HL-60 (cell line): ENCODE measurements around the gene ANKS1A.

Experiments
- CTCF ChIP-seq: IDR thresholded peaks from one replicate; pipeline ENCODE4 v1.5.1; 2011; ENCODE audit warnings: low read length, control low read depth, inconsistent platforms; ENCODE audit not compliant: insufficient read depth
- GABPA ChIP-seq: IDR thresholded peaks from 2 replicates; pipeline ENCODE4 v1.6.1; 2012; ENCODE audit warnings: low read depth
- POLR2AphosphoS5 ChIP-seq: IDR thresholded peaks from 2 replicates; pipeline ENCODE4 v1.6.1; 2012; ENCODE audit warnings: low read depth
- REST ChIP-seq: IDR thresholded peaks from 2 replicates; pipeline ENCODE4 v1.6.1; 2012; ENCODE audit warnings: low read depth; ENCODE audit not compliant: insufficient replicate concordance
- SPI1 ChIP-seq: IDR thresholded peaks from 2 replicates; pipeline ENCODE4 v1.6.1; 2012; ENCODE audit warnings: low read depth, mild to moderate bottlenecking, borderline replicate concordance

- no peak for TF ChIP-seq CTCF
- no peak for TF ChIP-seq SPI1
- no peak for TF ChIP-seq GABPA
- TF ChIP-seq REST = no peak
- no peak for TF ChIP-seq POLR2AphosphoS5
Measured at GRCh38 chr6:35065870-35066269, 176.8 kb downstream of the ANKS1A start.
